Spleen (tissue), 7 donors: ENCODE data around the gene CPNE6.

Experiments used
- POLR2A ChIP-seq, 3 donors: fragments of 450-650 bp; IDR thresholded peaks; one replicate each; pipeline ENCODE4 v1.5.1; 2017; ENCODE audit warnings: antibody characterized with exemption in 3 of 3, mild to moderate bottlenecking in 1 of 3
- POLR2AphosphoS5 ChIP-seq, 3 donors: sonication (generic); formaldehyde crosslinking; IDR thresholded peaks; one replicate each; pipeline ENCODE4 v1.5.1; 2017; ENCODE audit warnings: antibody characterized with exemption in 3 of 3
- TF ChIP-seq, protein P1 (sequence below), 11 experiments: fragments of 200-600 bp in 7 of 11; fragments of 450-650 bp in 4 of 11; sonication (generic) in 4 of 11; IDR thresholded peaks in 8 of 11; conservative IDR thresholded peaks in 3 of 11; 1 replicate in 7 of 11; 2 replicates in 4 of 11; pipeline versions ENCODE4 v1.4.0 to v1.8.0; 2016 to 2021; ENCODE audit warnings: antibody characterized with exemption in 11 of 11, inconsistent platforms in 4 of 11, mild to moderate bottlenecking in 1 of 11
- donor health status: DM: no; HTN: no; CAD: no; lungs with moderate emphysema.
- donor health status: DM: no; HTN: no; CAD: no.
- donor health status: DM: no; HTN: no; CAD: no.

DNA sequence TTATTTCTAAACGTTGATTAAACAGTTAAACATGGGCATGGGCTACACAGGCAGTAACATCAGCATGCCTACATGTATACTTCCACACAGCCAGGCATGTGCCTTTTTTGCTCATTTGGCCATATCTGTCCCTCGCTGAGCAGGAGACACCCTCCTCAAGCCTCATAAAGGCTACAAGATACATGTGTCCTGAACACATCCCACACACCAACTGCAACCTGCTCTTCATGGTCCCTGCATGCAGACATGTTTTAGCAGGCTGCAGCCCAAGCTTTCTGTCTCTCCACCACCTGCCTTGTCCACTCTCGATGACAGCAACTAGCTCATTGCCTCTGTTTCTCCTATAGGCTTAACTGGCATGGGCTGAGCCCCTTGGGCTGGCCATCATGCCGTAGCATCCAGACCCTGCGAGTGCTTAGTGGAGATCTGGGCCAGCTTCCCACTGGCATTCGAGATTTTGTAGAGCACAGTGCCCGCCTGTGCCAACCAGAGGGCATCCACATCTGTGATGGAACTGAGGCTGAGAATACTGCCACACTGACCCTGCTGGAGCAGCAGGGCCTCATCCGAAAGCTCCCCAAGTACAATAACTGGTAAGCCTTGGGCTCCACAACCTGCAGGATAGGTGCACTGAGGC, 25.3 kb downstream of the CPNE6 start:
- TF ChIP-seq, protein P1, sequence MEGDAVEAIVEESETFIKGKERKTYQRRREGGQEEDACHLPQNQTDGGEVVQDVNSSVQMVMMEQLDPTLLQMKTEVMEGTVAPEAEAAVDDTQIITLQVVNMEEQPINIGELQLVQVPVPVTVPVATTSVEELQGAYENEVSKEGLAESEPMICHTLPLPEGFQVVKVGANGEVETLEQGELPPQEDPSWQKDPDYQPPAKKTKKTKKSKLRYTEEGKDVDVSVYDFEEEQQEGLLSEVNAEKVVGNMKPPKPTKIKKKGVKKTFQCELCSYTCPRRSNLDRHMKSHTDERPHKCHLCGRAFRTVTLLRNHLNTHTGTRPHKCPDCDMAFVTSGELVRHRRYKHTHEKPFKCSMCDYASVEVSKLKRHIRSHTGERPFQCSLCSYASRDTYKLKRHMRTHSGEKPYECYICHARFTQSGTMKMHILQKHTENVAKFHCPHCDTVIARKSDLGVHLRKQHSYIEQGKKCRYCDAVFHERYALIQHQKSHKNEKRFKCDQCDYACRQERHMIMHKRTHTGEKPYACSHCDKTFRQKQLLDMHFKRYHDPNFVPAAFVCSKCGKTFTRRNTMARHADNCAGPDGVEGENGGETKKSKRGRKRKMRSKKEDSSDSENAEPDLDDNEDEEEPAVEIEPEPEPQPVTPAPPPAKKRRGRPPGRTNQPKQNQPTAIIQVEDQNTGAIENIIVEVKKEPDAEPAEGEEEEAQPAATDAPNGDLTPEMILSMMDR (IDR thresholded peaks at IDR 0.05 in 8 of 11, conservative IDR thresholded peaks at IDR 0.05 in 3 of 11): no peak
- TF ChIP-seq POLR2A (IDR thresholded peaks at IDR 0.05) (no peak), POLR2AphosphoS5 (IDR thresholded peaks at IDR 0.05) (no peak)
